ENCODE data around the gene LRP5. TPM values are rescaled to one million over a fixed set of nuclear protein-coding genes. Genes with fewer than 3 reads are reported as not detected.

The LRP5 gene
- total RNA-seq, 2 donors from 2014 or later = 48.3 to 57.1 TPM

GRCh38 chr11:68403424-68403823 lies 91.0 kb downstream of the LRP5 start:
- TF ChIP-seq POLR2A (IDR thresholded peaks at IDR 0.05) = no peak
- TF ChIP-seq POLR2AphosphoS5 (IDR thresholded peaks at IDR 0.05) = no peak
- TF ChIP-seq CTCF (IDR thresholded peaks at IDR 0.05) = no peak
- Histone ChIP-seq H3K4me3 (no peak overlapping the region), H3K4me1 (replicated peaks) (peaks cover 22% of the 10 kb centered on the region), H3K27ac (no peak overlapping the region), H3K27me3 (replicated peaks; ENCODE audit: insufficient read depth) (no peaks in the 10 kb centered on the region), H3K36me3 (peaks cover 0 to 7% of the 10 kb centered on the region in 2 donors), H3K9me3 (no peaks in the 10 kb centered on the region)
- DNase-seq (ENCODE audit: low spot score) = no peak
- intact Hi-C loops (cut with DNase I) = no loop called here
- 94% methylated on average over 18 of the region's 18 CpGs for WGBS

- peaks cover 0 to 7% of the 10 kb centered on the region in 2 donors for H3K36me3 ChIP-seq
- H3K4me1 ChIP-seq (replicated peaks) = peaks cover 22% of the 10 kb centered on the region
- no peaks in the 10 kb centered on the region for H3K27me3 ChIP-seq (replicated peaks; ENCODE audit: insufficient read depth)
- no peaks in the 10 kb centered on the region for H3K9me3 ChIP-seq
- 94% methylated on average over 12 of the region's 12 CpGs for WGBS
- DNase-seq (ENCODE audit: low spot score) = no peak
- intact Hi-C loops (cut with DNase I) = no loop called here
- H3K4me3 ChIP-seq = no peak overlapping the region
- no peak overlapping the region for H3K27ac ChIP-seq
- TF ChIP-seq CTCF (IDR thresholded peaks at IDR 0.05) = no peak
- no peak for TF ChIP-seq POLR2AphosphoS5 (IDR thresholded peaks at IDR 0.05)
- no peak for TF ChIP-seq POLR2A (IDR thresholded peaks at IDR 0.05)
Measured at GRCh38 chr11:68403831-68404230, 91.4 kb downstream of the LRP5 start.

GRCh38 chr11:68406324-68407313 lies 94.2 kb downstream of the LRP5 start:
- 49% methylated on average over 33 of the region's 34 CpGs for WGBS
- Histone ChIP-seq H3K4me1 (replicated peaks) (peaks cover 9% of the 10 kb centered on the region), H3K9me3 (no peaks in the 10 kb centered on the region), H3K27me3 (replicated peaks; ENCODE audit: insufficient read depth) (no peaks in the 10 kb centered on the region), H3K4me3 (no peak overlapping the region), H3K27ac (peak overlapping the region; percentile 69 to 78), H3K36me3 (peaks cover 7 to 8% of the 10 kb centered on the region in 2 donors)
- intact Hi-C loops (cut with DNase I) = no loop called here
- peak; percentile 81 for DNase-seq (ENCODE audit: low spot score)
- TF ChIP-seq POLR2A (IDR thresholded peaks at IDR 0.05) = no peak
- peak; percentile 82 for TF ChIP-seq POLR2AphosphoS5 (IDR thresholded peaks at IDR 0.05)

- 60% methylated on average over 9 of the region's 9 CpGs for WGBS
Measured at GRCh38 chr11:68408512-68408911, 96.1 kb downstream of the LRP5 start.

More at GRCh38 chr11:68408512-68408911, 96.1 kb downstream of the LRP5 start:
- Histone ChIP-seq H3K36me3 (peaks cover 6 to 8% of the 10 kb centered on the region in 2 donors), H3K4me3 (no peak overlapping the region), H3K27me3 (replicated peaks; ENCODE audit: insufficient read depth) (no peaks in the 10 kb centered on the region), H3K4me1 (replicated peaks) (peaks cover 9% of the 10 kb centered on the region), H3K27ac (peak overlapping the region; percentile 69 to 78), H3K9me3 (no peaks in the 10 kb centered on the region)
- intact Hi-C loops (cut with DNase I) = no loop called here
- TF ChIP-seq POLR2AphosphoS5 (IDR thresholded peaks at IDR 0.05) (peak; percentile 85), POLR2A (IDR thresholded peaks at IDR 0.05) (no peak), CTCF (IDR thresholded peaks at IDR 0.05) (no peak)
- DNase-seq (ENCODE audit: low spot score) = peak; percentile 70
